Cardiac muscle cell (in vitro differentiated cells and primary cell): ENCODE data around the gene RALB. TPM values are rescaled to one million over a fixed set of nuclear protein-coding genes. Genes with fewer than 3 reads are reported as not detected.

Experiments used
- DNase-seq, 2 donors: peaks; one replicate each; pipeline versions ENCODE4 v3.0.0 to v3.0.0-alpha.2; 2010 to 2017; ENCODE audit warnings: low read depth in 1 of 2, low spot score in 1 of 2
- H3K27ac ChIP-seq: fragments of 200-600 bp; sonication (generic); 2 replicates; pipeline ENCODE4 v1.5.1; 2016
- H3K27me3 ChIP-seq: fragments of 200-600 bp; sonication (generic); 2 replicates; pipeline ENCODE4 v1.6.0; 2016; ENCODE audit warnings: control low read depth
- H3K36me3 ChIP-seq: fragments of 200-600 bp; sonication (generic); 2 replicates; pipeline ENCODE4 v1.5.1; 2016; ENCODE audit warnings: control low read depth
- H3K4me1 ChIP-seq: fragments of 200-600 bp; sonication (generic); 2 replicates; pipeline ENCODE4 v1.8.1; 2017; ENCODE audit warnings: low read depth, mild to moderate bottlenecking, mixed run types
- H3K4me3 ChIP-seq: fragments of 200-600 bp; sonication (generic); 2 replicates; pipeline ENCODE4 v1.5.1; 2016; ENCODE audit warnings: mild to moderate bottlenecking
- H3K9me3 ChIP-seq: fragments of 200-600 bp; sonication (generic); 2 replicates; pipeline ENCODE4 v1.5.1; 2017; ENCODE audit warnings: low read depth, mild to moderate bottlenecking, control low read depth
- CTCF ChIP-seq: IDR thresholded peaks from 2 replicates; pipeline ENCODE4 v1.5.1; 2012; ENCODE audit warnings: low read depth, mild to moderate bottlenecking, low read length
- polyA plus RNA-seq: library from polyadenylated mRNA; unstranded; fragments of >200 nt; fragmentation: Nextera tagmentation; extraction: Ambion mirVana; gene quantifications from 2 replicates; pipeline ENCODE4 v1.2.1, GENCODE V29; 2016
- total RNA-seq: library from RNA; depleted of rRNA; stranded (reverse); fragments of >200 nt; gene quantifications from 2 replicates; pipeline ENCODE4 v1.2.3, GENCODE V29; 2016

The RALB gene
- total and polyA plus RNA-seq, 2 experiments from 2014 or later = 26.5 to 50.8 TPM

- Histone ChIP-seq H3K4me1 (no peaks in the 10 kb centered on the region), H3K9me3 (no peaks in the 10 kb centered on the region), H3K27me3 (peaks cover 56% of the 10 kb centered on the region), H3K4me3 (no peak overlapping the region), H3K27ac (no peak overlapping the region), H3K36me3 (no peaks in the 10 kb centered on the region)
- DNase-seq = no peak
- TF ChIP-seq CTCF = no peak
Observed at GRCh38 chr2:120316071-120316470, 63.4 kb downstream of the RALB start.

- no peak for DNase-seq
Observed at GRCh38 chr2:120316528-120317179, 64.0 kb downstream of the RALB start.

GRCh38 chr2:120317180-120317533 lies 64.5 kb downstream of the RALB start:
- no peak for DNase-seq
- no peak for TF ChIP-seq CTCF
- Histone ChIP-seq H3K9me3 (no peaks in the 10 kb centered on the region), H3K36me3 (no peaks in the 10 kb centered on the region), H3K4me3 (no peak overlapping the region), H3K27ac (no peak overlapping the region), H3K4me1 (no peaks in the 10 kb centered on the region), H3K27me3 (peaks cover 47% of the 10 kb centered on the region)

More at GRCh38 chr2:120316528-120317179, 64.0 kb downstream of the RALB start:
- H3K27me3 ChIP-seq = peaks cover 52% of the 10 kb centered on the region
- H3K9me3 ChIP-seq = no peaks in the 10 kb centered on the region
- no peak for TF ChIP-seq CTCF
- no peaks in the 10 kb centered on the region for H3K36me3 ChIP-seq
- H3K4me3 ChIP-seq = no peak overlapping the region
- H3K4me1 ChIP-seq = no peaks in the 10 kb centered on the region
- no peak overlapping the region for H3K27ac ChIP-seq

- peaks cover 39% of the 10 kb centered on the region for H3K27me3 ChIP-seq
- no peak for DNase-seq
- H3K27ac ChIP-seq = no peak overlapping the region
- H3K36me3 ChIP-seq = no peaks in the 10 kb centered on the region
- H3K9me3 ChIP-seq = no peaks in the 10 kb centered on the region
- no peak overlapping the region for H3K4me3 ChIP-seq
- no peaks in the 10 kb centered on the region for H3K4me1 ChIP-seq
- TF ChIP-seq CTCF = no peak
Observed at GRCh38 chr2:120317916-120318315, 65.3 kb downstream of the RALB start.

GRCh38 chr2:120318626-120319025 lies 66.0 kb downstream of the RALB start:
- H3K36me3 ChIP-seq = no peaks in the 10 kb centered on the region
- no peak overlapping the region for H3K4me3 ChIP-seq
- DNase-seq = peak in 1 of 2 donors; percentile 57
- TF ChIP-seq CTCF = no peak
- peaks cover 32% of the 10 kb centered on the region for H3K27me3 ChIP-seq
- no peaks in the 10 kb centered on the region for H3K4me1 ChIP-seq
- no peaks in the 10 kb centered on the region for H3K9me3 ChIP-seq
- H3K27ac ChIP-seq = no peak overlapping the region
